PC-3 (cell line): Measurements from ENCODE around the gene PLD1.

Source experiments
- CTCF ChIP-seq: fragments of 300-600 bp; sonication (generic); conservative IDR thresholded peaks from 2 replicates; pipeline ENCODE4 v1.5.1; 2017; ENCODE audit warnings: antibody characterized with exemption, low read depth, mild to moderate bottlenecking, low read length
- EZH2 ChIP-seq: fragments of 300-600 bp; sonication (generic); IDR thresholded peaks from one replicate; pipeline ENCODE4 v1.6.1; 2017; ENCODE audit warnings: antibody characterized with exemption, mild to moderate bottlenecking, low read length; ENCODE audit not compliant: unreplicated experiment
- EZH2phosphoT487 ChIP-seq: fragments of 300-600 bp; sonication (generic); IDR thresholded peaks from 2 replicates; pipeline ENCODE4 v1.6.1; 2018; ENCODE audit warnings: mild to moderate bottlenecking, antibody characterized with exemption, low read length, borderline replicate concordance

DNA sequence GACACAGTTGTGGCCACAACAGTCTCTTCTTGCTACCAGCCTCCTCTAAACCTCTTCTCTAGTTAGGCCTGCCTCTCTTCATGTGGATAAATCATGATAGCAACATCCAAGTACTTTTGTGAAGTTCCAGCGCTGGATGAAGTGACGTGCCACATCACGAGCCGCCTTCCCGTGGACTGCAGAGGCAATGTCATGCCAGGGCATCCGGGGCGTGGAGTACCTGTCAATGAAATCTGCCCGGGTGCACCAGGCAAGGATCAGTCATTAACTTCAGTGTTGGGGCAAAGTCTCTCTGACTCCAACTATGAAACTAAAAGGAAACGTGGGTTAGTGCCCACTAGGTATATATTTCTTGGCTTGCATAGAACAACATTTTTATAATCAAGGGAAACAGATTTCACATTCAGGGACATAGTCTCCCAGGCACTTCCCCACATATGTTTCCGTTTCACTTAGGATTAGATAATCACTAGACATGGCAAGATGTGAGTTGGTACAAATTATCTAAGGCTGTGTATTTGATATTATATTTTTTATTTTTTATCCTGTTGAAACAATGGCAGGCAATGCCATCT, 133.6 kb downstream of the PLD1 start:
- TF ChIP-seq EZH2 (no peak), CTCF (no peak), EZH2phosphoT487 (no peak)
